ENCODE results near the gene LHFPL5.

Gene LHFPL5

DNA sequence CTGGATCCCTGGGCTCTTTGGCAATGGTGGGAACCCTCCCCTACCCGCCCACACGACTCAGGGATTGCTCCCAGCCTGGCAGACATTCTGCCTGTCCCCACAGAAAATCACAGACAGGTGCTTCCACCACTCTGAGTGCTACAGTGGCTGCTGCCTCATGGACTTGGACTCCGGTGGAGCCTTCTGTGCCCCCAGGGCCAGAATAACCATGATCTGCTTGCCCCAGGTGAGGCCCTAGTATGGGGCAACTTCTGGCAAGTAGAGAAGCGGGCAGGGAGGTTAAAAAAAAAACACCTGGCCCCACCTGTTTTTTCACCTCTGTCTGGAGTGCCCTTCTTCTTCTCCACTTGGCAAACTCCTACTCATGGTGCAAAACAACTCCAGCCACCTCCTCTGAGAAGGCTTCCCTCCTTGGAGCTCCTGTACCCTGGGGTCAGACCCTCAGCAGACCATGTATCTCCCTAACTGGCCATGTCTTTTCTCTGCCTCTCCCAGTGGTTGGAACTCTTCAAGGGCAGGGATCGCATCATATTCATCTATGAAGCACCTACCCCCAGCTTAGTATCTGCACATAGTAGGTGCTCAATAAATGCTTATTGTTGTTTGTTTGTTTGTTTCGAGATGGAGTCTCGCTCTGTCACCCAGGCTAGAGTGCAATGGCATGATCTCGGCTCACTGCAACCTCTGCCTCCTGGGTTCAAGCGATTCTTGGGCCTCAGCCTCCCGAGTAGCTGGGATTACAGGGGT is 27.6 kb upstream of the LHFPL5 start:
- Histone ChIP-seq H3K36me3 (ENCODE audit: control insufficient read depth in 1 of 2, insufficient read depth in 2 of 2, low read length in 2 of 2) (no peaks in the 10 kb centered on the region), H3K9me3 (ENCODE audit: control insufficient read depth in 1 of 2, low read length in 2 of 2) (no peaks in the 10 kb centered on the region), H3K27ac (ENCODE audit: low read depth, low read length) (no peak overlapping the region), H3K4me1 (ENCODE audit: control insufficient read depth in 1 of 2, insufficient read depth in 2 of 2, low read length in 2 of 2) (no peaks in the 10 kb centered on the region), H3K9ac (ENCODE audit: low read depth in 1 of 2, low read length in 2 of 2) (no peak overlapping the region), H3K27me3 (ENCODE audit: control insufficient read depth in 1 of 2, insufficient read depth in 2 of 2, low read length in 2 of 2) (peaks cover 0 to 22% of the 10 kb centered on the region in 2 donors), H3K4me3 (ENCODE audit: low read depth in 1 of 2, low read length in 2 of 2) (no peak overlapping the region)

DNA sequence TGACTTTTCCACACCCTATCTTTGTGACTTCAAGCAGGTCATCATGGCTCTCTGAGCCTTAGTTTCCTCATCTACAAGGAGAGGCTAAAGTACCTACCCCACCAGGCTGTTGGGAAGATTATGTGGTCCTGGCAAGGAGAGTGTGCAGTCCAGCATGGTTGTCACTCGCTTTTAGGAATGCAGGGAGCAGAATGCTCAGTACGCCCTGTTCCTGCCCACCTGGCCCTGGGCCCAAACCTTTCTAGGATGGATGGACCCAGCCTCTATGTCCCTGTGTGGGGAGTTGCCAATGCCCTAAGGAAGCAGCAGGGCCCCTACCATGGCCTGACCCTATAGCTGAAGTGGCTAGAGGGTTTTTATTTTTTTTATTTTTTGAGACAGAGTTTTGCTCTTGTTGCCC is 26.7 kb upstream of the LHFPL5 start:
- H3K27ac ChIP-seq (ENCODE audit: low read depth, low read length): no peak overlapping the region
- peaks cover 0 to 22% of the 10 kb centered on the region in 2 donors for H3K27me3 ChIP-seq (ENCODE audit: control insufficient read depth in 1 of 2, insufficient read depth in 2 of 2, low read length in 2 of 2)
- H3K9ac ChIP-seq (ENCODE audit: low read depth in 1 of 2, low read length in 2 of 2): no peak overlapping the region
- no peaks in the 10 kb centered on the region for H3K36me3 ChIP-seq (ENCODE audit: control insufficient read depth in 1 of 2, insufficient read depth in 2 of 2, low read length in 2 of 2)
- H3K4me3 ChIP-seq (ENCODE audit: low read depth in 1 of 2, low read length in 2 of 2): no peak overlapping the region
- no peaks in the 10 kb centered on the region for H3K9me3 ChIP-seq (ENCODE audit: control insufficient read depth in 1 of 2, low read length in 2 of 2)
- no peaks in the 10 kb centered on the region for H3K4me1 ChIP-seq (ENCODE audit: control insufficient read depth in 1 of 2, insufficient read depth in 2 of 2, low read length in 2 of 2)

- Histone ChIP-seq H3K27me3 (ENCODE audit: control insufficient read depth in 1 of 2, insufficient read depth in 2 of 2, low read length in 2 of 2) (peaks cover 4 to 13% of the 10 kb centered on the region in 2 donors), H3K9ac (ENCODE audit: low read depth in 1 of 2, low read length in 2 of 2) (no peak within 1 kb of the TSS), H3K27ac (ENCODE audit: low read depth, low read length) (no peak within 1 kb of the TSS), H3K36me3 (ENCODE audit: control insufficient read depth in 1 of 2, insufficient read depth in 2 of 2, low read length in 2 of 2) (no peaks in the 10 kb centered on the region), H3K9me3 (ENCODE audit: control insufficient read depth in 1 of 2, low read length in 2 of 2) (no peaks in the 10 kb centered on the region), H3K4me1 (ENCODE audit: control insufficient read depth in 1 of 2, insufficient read depth in 2 of 2, low read length in 2 of 2) (no peaks in the 10 kb centered on the region), H3K4me3 (ENCODE audit: low read depth in 1 of 2, low read length in 2 of 2) (no peak within 1 kb of the TSS)
Measured at GRCh38 chr6:35780719-35781118, 24.4 kb upstream of the LHFPL5 start, which contains the start of gene CLPSL1. CLPSL1 (plus strand) TSS chr6:35781019; CDS start chr6:35781111, 92 bp downstream.

DNA sequence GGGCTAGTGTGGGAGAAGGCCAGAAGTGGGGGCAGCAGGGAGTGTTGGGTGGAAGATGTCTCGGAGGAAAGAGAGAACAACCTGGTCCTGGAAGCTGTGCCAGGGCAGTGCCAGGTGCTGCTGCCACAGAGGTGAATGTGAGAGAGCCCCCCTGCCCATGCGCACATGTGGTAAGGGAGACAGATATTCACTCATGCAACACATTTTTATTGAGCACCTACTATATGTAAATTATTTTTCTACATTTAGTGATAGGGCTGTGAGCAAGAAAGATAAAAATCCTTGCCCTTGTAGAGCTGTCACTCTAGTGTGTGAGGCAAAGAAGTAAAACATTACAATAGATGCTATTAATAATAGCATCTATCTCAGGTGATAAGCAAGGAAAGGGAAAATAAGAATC is 23.9 kb upstream of the LHFPL5 start:
- Histone ChIP-seq H3K9me3 (ENCODE audit: control insufficient read depth in 1 of 2, low read length in 2 of 2) (no peaks in the 10 kb centered on the region), H3K4me3 (ENCODE audit: low read depth in 1 of 2, low read length in 2 of 2) (no peak overlapping the region), H3K9ac (ENCODE audit: low read depth in 1 of 2, low read length in 2 of 2) (no peak overlapping the region), H3K27me3 (ENCODE audit: control insufficient read depth in 1 of 2, insufficient read depth in 2 of 2, low read length in 2 of 2) (peaks cover 7 to 13% of the 10 kb centered on the region in 2 donors), H3K4me1 (ENCODE audit: control insufficient read depth in 1 of 2, insufficient read depth in 2 of 2, low read length in 2 of 2) (no peaks in the 10 kb centered on the region), H3K36me3 (ENCODE audit: control insufficient read depth in 1 of 2, insufficient read depth in 2 of 2, low read length in 2 of 2) (no peaks in the 10 kb centered on the region), H3K27ac (ENCODE audit: low read depth, low read length) (no peak overlapping the region)

DNA sequence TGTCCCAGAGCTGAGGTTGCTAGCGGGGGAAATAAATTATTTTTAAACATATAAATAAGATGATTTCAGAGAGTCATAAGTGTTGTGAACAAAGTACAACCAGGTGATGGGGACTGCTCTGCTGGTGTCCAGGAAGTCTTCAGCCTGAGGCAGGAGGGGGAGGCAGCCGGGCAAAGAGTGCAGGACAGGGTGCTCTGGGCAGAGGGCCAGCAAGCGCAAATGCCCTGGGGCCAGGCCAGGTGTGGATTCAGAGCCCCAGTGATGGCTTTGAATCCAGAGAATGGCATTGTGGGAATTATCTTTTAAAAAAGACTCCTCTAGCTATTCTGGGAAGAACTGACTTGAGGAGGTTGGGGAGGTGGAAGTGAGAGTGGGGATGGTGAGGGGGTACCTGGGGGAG is 22.7 kb upstream of the LHFPL5 start:
- H3K27me3 ChIP-seq (ENCODE audit: control insufficient read depth in 1 of 2, insufficient read depth in 2 of 2, low read length in 2 of 2): peaks cover 14 to 16% of the 10 kb centered on the region in 2 donors
- no peak overlapping the region for H3K9ac ChIP-seq (ENCODE audit: low read depth in 1 of 2, low read length in 2 of 2)
- H3K27ac ChIP-seq (ENCODE audit: low read depth, low read length): no peak overlapping the region
- no peak overlapping the region for H3K4me3 ChIP-seq (ENCODE audit: low read depth in 1 of 2, low read length in 2 of 2)
- H3K9me3 ChIP-seq (ENCODE audit: control insufficient read depth in 1 of 2, low read length in 2 of 2): no peaks in the 10 kb centered on the region
- H3K36me3 ChIP-seq (ENCODE audit: control insufficient read depth in 1 of 2, insufficient read depth in 2 of 2, low read length in 2 of 2): no peaks in the 10 kb centered on the region
- peaks cover 0 to 3% of the 10 kb centered on the region in 2 donors for H3K4me1 ChIP-seq (ENCODE audit: control insufficient read depth in 1 of 2, insufficient read depth in 2 of 2, low read length in 2 of 2)

DNA sequence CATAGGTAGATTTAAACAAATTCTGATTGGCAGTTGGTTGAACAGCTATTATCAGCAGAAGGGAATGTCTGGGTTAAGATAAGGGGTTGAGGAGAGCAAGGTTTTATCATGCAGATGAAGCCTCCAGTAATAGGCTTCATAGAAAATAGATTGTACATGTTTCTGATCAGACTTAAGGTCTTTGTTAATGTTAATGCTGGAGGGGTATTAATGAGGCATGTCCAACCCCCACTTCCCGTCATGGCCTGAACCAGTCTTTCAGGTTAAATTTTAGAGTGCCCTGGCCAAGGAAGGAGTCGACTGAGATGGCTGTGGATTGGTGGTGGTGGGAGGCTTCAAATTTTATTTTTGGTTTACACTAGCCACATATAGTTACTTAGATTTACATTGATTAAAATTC is 21.0 kb upstream of the LHFPL5 start:
- Histone ChIP-seq H3K9me3 (ENCODE audit: control insufficient read depth in 1 of 2, low read length in 2 of 2) (no peaks in the 10 kb centered on the region), H3K36me3 (ENCODE audit: control insufficient read depth in 1 of 2, insufficient read depth in 2 of 2, low read length in 2 of 2) (no peaks in the 10 kb centered on the region), H3K4me1 (ENCODE audit: control insufficient read depth in 1 of 2, insufficient read depth in 2 of 2, low read length in 2 of 2) (peaks cover 0 to 3% of the 10 kb centered on the region in 2 donors), H3K4me3 (ENCODE audit: low read depth in 1 of 2, low read length in 2 of 2) (no peak overlapping the region), H3K9ac (ENCODE audit: low read depth in 1 of 2, low read length in 2 of 2) (no peak overlapping the region), H3K27me3 (ENCODE audit: control insufficient read depth in 1 of 2, insufficient read depth in 2 of 2, low read length in 2 of 2) (peaks cover 16 to 25% of the 10 kb centered on the region in 2 donors), H3K27ac (ENCODE audit: low read depth, low read length) (no peak overlapping the region)

- H3K4me1 ChIP-seq (ENCODE audit: control insufficient read depth in 1 of 2, insufficient read depth in 2 of 2, low read length in 2 of 2): peaks cover 0 to 3% of the 10 kb centered on the region in 2 donors
- no peak overlapping the region for H3K27ac ChIP-seq (ENCODE audit: low read depth, low read length)
- H3K9ac ChIP-seq (ENCODE audit: low read depth in 1 of 2, low read length in 2 of 2): no peak overlapping the region
- peaks cover 16 to 25% of the 10 kb centered on the region in 2 donors for H3K27me3 ChIP-seq (ENCODE audit: control insufficient read depth in 1 of 2, insufficient read depth in 2 of 2, low read length in 2 of 2)
- no peaks in the 10 kb centered on the region for H3K9me3 ChIP-seq (ENCODE audit: control insufficient read depth in 1 of 2, low read length in 2 of 2)
- no peaks in the 10 kb centered on the region for H3K36me3 ChIP-seq (ENCODE audit: control insufficient read depth in 1 of 2, insufficient read depth in 2 of 2, low read length in 2 of 2)
- H3K4me3 ChIP-seq (ENCODE audit: low read depth in 1 of 2, low read length in 2 of 2): no peak overlapping the region
Measured at GRCh38 chr6:35786272-35786671, 18.9 kb upstream of the LHFPL5 start.

DNA sequence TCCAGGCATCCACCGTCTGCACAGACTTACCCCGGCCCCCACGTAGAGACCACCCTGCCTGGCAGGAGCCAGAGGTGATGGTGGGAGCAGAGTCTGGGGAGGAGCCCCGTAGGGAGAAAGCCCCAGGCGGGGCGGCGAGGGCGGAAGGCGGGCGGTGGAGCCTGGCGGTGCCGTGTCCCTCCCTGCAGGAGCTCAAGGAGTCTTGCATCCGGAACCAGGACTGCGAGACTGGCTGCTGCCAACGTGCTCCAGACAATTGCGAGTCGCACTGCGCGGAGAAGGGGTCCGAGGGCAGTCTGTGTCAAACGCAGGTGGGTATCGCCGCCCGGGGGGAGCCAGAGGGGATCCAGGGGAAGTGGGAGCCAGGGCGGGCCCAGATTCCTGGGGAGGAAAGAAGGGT is 18.3 kb upstream of the LHFPL5 start:
- H3K27me3 ChIP-seq (ENCODE audit: control insufficient read depth in 1 of 2, insufficient read depth in 2 of 2, low read length in 2 of 2): peaks cover 16 to 25% of the 10 kb centered on the region in 2 donors

GRCh38 chr6:35787266-35788218 is 17.6 kb upstream of the LHFPL5 start:
- no peak overlapping the region for H3K9ac ChIP-seq (ENCODE audit: low read depth in 1 of 2, low read length in 2 of 2)
- peaks cover 16 to 25% of the 10 kb centered on the region in 2 donors for H3K27me3 ChIP-seq (ENCODE audit: control insufficient read depth in 1 of 2, insufficient read depth in 2 of 2, low read length in 2 of 2)
- H3K4me3 ChIP-seq (ENCODE audit: low read depth in 1 of 2, low read length in 2 of 2): no peak overlapping the region
- no peaks in the 10 kb centered on the region for H3K36me3 ChIP-seq (ENCODE audit: control insufficient read depth in 1 of 2, insufficient read depth in 2 of 2, low read length in 2 of 2)
- H3K4me1 ChIP-seq (ENCODE audit: control insufficient read depth in 1 of 2, insufficient read depth in 2 of 2, low read length in 2 of 2): peaks cover 0 to 3% of the 10 kb centered on the region in 2 donors
- H3K9me3 ChIP-seq (ENCODE audit: control insufficient read depth in 1 of 2, low read length in 2 of 2): no peaks in the 10 kb centered on the region
- no peak overlapping the region for H3K27ac ChIP-seq (ENCODE audit: low read depth, low read length)

More for the DNA sequence above, 18.3 kb upstream of the LHFPL5 start:
- Histone ChIP-seq H3K36me3 (ENCODE audit: control insufficient read depth in 1 of 2, insufficient read depth in 2 of 2, low read length in 2 of 2) (no peaks in the 10 kb centered on the region), H3K4me3 (ENCODE audit: low read depth in 1 of 2, low read length in 2 of 2) (no peak overlapping the region), H3K9me3 (ENCODE audit: control insufficient read depth in 1 of 2, low read length in 2 of 2) (no peaks in the 10 kb centered on the region), H3K4me1 (ENCODE audit: control insufficient read depth in 1 of 2, insufficient read depth in 2 of 2, low read length in 2 of 2) (peaks cover 0 to 3% of the 10 kb centered on the region in 2 donors), H3K27ac (ENCODE audit: low read depth, low read length) (no peak overlapping the region), H3K9ac (ENCODE audit: low read depth in 1 of 2, low read length in 2 of 2) (no peak overlapping the region)

DNA sequence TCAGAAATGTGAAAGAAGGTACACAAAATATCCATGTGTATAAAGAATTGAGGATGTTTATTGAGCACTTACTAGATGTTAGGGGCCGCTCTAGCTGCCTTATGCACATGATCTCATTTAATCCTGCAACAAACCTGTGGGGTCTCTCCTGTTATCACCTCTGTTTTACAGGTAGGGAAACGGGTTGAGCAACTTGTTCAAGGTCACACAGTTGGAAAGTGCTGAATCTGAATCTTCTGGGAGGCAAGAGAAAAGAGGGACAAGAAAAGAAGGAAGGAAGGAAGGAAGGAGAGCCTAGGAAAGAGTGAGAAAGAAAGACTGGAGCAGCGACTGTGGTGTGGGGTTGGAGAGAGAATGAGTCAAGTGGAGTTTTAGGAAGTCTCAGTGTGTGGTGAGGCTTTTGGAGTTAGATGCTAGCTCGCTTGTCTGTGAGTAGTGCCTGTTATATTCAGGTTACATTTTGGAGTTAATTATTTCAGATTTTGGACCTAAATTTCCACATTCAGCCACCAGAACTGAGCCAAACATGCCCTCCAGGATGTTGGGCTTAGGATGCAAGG is 16.6 kb upstream of the LHFPL5 start:
- Histone ChIP-seq H3K36me3 (ENCODE audit: control insufficient read depth in 1 of 2, insufficient read depth in 2 of 2, low read length in 2 of 2) (no peaks in the 10 kb centered on the region), H3K4me3 (ENCODE audit: low read depth in 1 of 2, low read length in 2 of 2) (no peak overlapping the region), H3K27ac (ENCODE audit: low read depth, low read length) (no peak overlapping the region), H3K27me3 (ENCODE audit: control insufficient read depth in 1 of 2, insufficient read depth in 2 of 2, low read length in 2 of 2) (peaks cover 16 to 25% of the 10 kb centered on the region in 2 donors), H3K9ac (ENCODE audit: low read depth in 1 of 2, low read length in 2 of 2) (no peak overlapping the region), H3K4me1 (ENCODE audit: control insufficient read depth in 1 of 2, insufficient read depth in 2 of 2, low read length in 2 of 2) (peaks cover 0 to 3% of the 10 kb centered on the region in 2 donors), H3K9me3 (ENCODE audit: control insufficient read depth in 1 of 2, low read length in 2 of 2) (no peaks in the 10 kb centered on the region)
